Adrenal gland (tissue), 12 donors: ENCODE results near the gene PTTG1IP. TPM values are rescaled to one million over a fixed set of nuclear protein-coding genes. Genes with fewer than 3 reads are reported as not detected.

Experiments used
- DNase-seq, 7 donors: peaks; one replicate each; pipeline ENCODE4 v3.0.0-alpha.2; 2019 to 2020
- H3K27ac ChIP-seq, 5 donors: fragments of 200-600 bp; sonication (generic) in 4 of 5; 1 replicate in 3 of 5; 2 replicates in 2 of 5; pipeline versions ENCODE4 v1.5.1 to v1.8.0; 2016 to 2020; ENCODE audit warnings: mild to moderate bottlenecking in 1 of 5
- H3K27me3 ChIP-seq: fragments of 200-600 bp; 2 replicates; pipeline ENCODE4 v1.8.0; 2021
- H3K36me3 ChIP-seq, 2 donors: fragments of 200-600 bp; replicated peaks in 1 of 2; 1 replicate in 1 of 2; 2 replicates in 1 of 2; pipeline versions ENCODE4 v1.5.1 to v1.8.0; 2018 to 2022
- H3K4me1 ChIP-seq, 2 donors: fragments of 200-600 bp; replicated peaks in 1 of 2; 1 replicate in 1 of 2; 2 replicates in 1 of 2; pipeline versions ENCODE4 v1.5.1 to v1.8.0; 2018 to 2021
- H3K4me3 ChIP-seq, 4 donors: fragments of 200-600 bp; sonication (generic) in 3 of 4; one replicate each; pipeline ENCODE4 v1.5.1; 2016 to 2018
- H3K9me3 ChIP-seq, 3 donors: fragments of 200-600 bp; sonication (generic) in 1 of 3; replicated peaks in 1 of 3; 1 replicate in 2 of 3; 2 replicates in 1 of 3; pipeline versions ENCODE4 v1.5.1 to v1.8.0; 2016 to 2021
- POLR2A ChIP-seq, 2 donors: fragments of 450-650 bp; IDR thresholded peaks; one replicate each; pipeline ENCODE4 v1.6.1; 2017; ENCODE audit warnings: antibody characterized with exemption in 2 of 2, mild to moderate bottlenecking in 2 of 2, moderate library complexity in 1 of 2
- WGBS, 4 donors: extraction: QIAGEN DNeasy Blood & Tissue Kit in 2 of 4; methylation state at CpG; one replicate each; pipeline versions ENCODE4 v1.1.5 to v1.1.7; 2013 to 2017; 5-methylcytosine and 5-hydroxymethylcytosine counted together
- intact Hi-C, 2 donors: fragments of 100-400 bp; cut with DNase I; formaldehyde crosslinking; loops; one replicate each; pipeline versions ENCODE4 v1.14.1 to v1.15.0; 2022 to 2023
- polyA plus RNA-seq, 3 donors: library from polyadenylated mRNA; stranded (reverse); fragments of 200-250 nt in 2 of 3; fragments of 350-450 nt in 1 of 3; fragmentation: Illumina TruSeq in 1 of 3; extraction: RNeasy Lipid Tissue Mini Kit (QIAGEN cat#74804) in 1 of 3; gene quantifications; one replicate each; pipeline ENCODE4 v1.2.3, GENCODE V29; 2013 to 2014
- total RNA-seq, 9 donors: library from RNA; depleted of rRNA in 4 of 9; stranded (reverse); fragments of >200 nt in 4 of 9; fragments of 120-200 nt in 1 of 9; fragmentation: NEBNext Ultra II Directional in 1 of 9; extraction: Animal tissue kit (Norgen Biotek cat#: 25700) in 1 of 9; gene quantifications; one replicate each; pipeline versions ENCODE4 v1.1.0 to v1.2.4, GENCODE V29; 2013 to 2023
- TF ChIP-seq, protein P1 (sequence below), 6 experiments: fragments of 450-650 bp in 4 of 6; fragments of 200-600 bp in 2 of 6; sonication (generic) in 1 of 6; IDR thresholded peaks; 1 replicate in 5 of 6; 2 replicates in 1 of 6; pipeline versions ENCODE4 v1.5.1 to v1.8.0; 2016 to 2021; ENCODE audit warnings: antibody characterized with exemption in 6 of 6, mild to moderate bottlenecking in 2 of 6, moderate library complexity in 1 of 6
- donor health status: healthy with polysubstance abuse.
- donor health status: Bipolar disorder and iron deficiency.
- donor health status: DM: yes; HTN: yes; CAD: no.
- donor health status: DM: no; HTN: no; CAD: no.
- donor health status: DM: no; HTN: no; CAD: no.
- donor health status: DM: yes; HTN: yes; CAD: no.

The PTTG1IP gene
- total and polyA plus RNA-seq, 12 donors = 110 to 467 (median 215) TPM

DNA sequence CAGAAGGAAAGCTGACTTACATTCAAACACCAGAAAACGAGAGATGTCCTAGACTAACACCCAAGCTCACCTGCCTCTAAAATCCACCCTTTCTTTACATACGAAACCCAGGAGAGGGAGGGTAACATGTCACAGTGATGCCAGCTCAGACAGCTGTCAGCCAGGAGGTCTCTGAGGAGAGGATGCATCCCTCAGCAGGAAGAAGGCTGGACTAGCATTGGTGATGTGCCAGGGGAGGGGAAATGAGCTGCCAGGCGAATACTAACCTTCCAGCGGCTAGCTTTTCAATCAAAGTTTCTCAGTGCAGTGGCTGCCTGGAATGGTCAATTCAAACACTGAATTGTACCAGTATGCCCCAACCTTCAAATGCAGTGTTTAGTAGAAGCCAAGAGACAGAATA is 68.3 kb downstream of the PTTG1IP start:
- no peak overlapping the region for H3K4me3 ChIP-seq
- H3K9me3 ChIP-seq = no peaks in the 10 kb centered on the region
- peaks cover 0 to 54% of the 10 kb centered on the region in 2 donors for H3K36me3 ChIP-seq
- DNase-seq = no peak
- peaks cover 11 to 16% of the 10 kb centered on the region in 2 donors for H3K4me1 ChIP-seq
- 71 to 88% (median 77%) methylated on average over 4 of the region's 4 CpGs for WGBS, 4 donors
- no peak for TF ChIP-seq POLR2A (IDR thresholded peaks at IDR 0.05)
- H3K27ac ChIP-seq = no peak overlapping the region
- H3K27me3 ChIP-seq = no peaks in the 10 kb centered on the region
- intact Hi-C loops = no loop called here

GRCh38 chr21:44804762-44805161 is 68.7 kb downstream of the PTTG1IP start:
- Histone ChIP-seq H3K4me1 (peaks cover 11 to 21% of the 10 kb centered on the region in 2 donors), H3K4me3 (no peak overlapping the region), H3K9me3 (no peaks in the 10 kb centered on the region), H3K27me3 (no peaks in the 10 kb centered on the region), H3K36me3 (peaks cover 0 to 49% of the 10 kb centered on the region in 2 donors), H3K27ac (no peak overlapping the region)
- intact Hi-C loops = no loop called here
- WGBS, 4 donors = 81 to 86% (median 82%) methylated on average over 6 of the region's 6 CpGs
- TF ChIP-seq POLR2A (IDR thresholded peaks at IDR 0.05) = no peak
- TF ChIP-seq, protein P1, sequence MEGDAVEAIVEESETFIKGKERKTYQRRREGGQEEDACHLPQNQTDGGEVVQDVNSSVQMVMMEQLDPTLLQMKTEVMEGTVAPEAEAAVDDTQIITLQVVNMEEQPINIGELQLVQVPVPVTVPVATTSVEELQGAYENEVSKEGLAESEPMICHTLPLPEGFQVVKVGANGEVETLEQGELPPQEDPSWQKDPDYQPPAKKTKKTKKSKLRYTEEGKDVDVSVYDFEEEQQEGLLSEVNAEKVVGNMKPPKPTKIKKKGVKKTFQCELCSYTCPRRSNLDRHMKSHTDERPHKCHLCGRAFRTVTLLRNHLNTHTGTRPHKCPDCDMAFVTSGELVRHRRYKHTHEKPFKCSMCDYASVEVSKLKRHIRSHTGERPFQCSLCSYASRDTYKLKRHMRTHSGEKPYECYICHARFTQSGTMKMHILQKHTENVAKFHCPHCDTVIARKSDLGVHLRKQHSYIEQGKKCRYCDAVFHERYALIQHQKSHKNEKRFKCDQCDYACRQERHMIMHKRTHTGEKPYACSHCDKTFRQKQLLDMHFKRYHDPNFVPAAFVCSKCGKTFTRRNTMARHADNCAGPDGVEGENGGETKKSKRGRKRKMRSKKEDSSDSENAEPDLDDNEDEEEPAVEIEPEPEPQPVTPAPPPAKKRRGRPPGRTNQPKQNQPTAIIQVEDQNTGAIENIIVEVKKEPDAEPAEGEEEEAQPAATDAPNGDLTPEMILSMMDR (IDR thresholded peaks at IDR 0.05) = no peak
- peak in 1 of 7 donors; percentile 17 for DNase-seq

DNA sequence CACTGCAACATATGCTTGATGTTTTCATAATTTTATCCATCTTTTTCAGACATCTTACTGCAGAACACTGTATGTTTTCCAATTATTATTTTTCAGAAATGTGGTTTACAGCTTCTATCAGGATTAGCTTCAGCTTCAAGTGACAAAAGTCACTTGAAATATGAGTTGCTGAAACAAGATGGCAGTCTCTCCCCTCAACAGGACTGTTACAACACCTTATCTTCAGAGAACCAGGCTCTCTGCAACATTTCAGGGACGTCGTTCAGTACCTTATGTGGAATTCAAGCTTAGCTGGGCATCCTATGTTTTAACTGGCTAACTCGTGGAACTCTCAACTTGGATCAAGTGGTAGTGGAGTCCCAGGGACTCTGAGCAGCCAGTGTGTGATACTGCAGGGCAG is 69.8 kb downstream of the PTTG1IP start:
- H3K4me3 ChIP-seq = no peak overlapping the region
- H3K9me3 ChIP-seq = no peaks in the 10 kb centered on the region
- intact Hi-C loops = no loop called here
- peaks cover 0 to 38% of the 10 kb centered on the region in 2 donors for H3K36me3 ChIP-seq
- 65 to 78% (median 69%) methylated on average over 3 of the region's 3 CpGs for WGBS, 4 donors
- no peak overlapping the region for H3K27ac ChIP-seq
- H3K4me1 ChIP-seq = peaks cover 11 to 23% of the 10 kb centered on the region in 2 donors
- TF ChIP-seq, protein P1 (IDR thresholded peaks at IDR 0.05) = no peak
- no peak for TF ChIP-seq POLR2A (IDR thresholded peaks at IDR 0.05)
- no peaks in the 10 kb centered on the region for H3K27me3 ChIP-seq
- peak in 1 of 7 donors; percentile 25 for DNase-seq

GRCh38 chr21:44802396-44803153 is 70.9 kb downstream of the PTTG1IP start:
- Histone ChIP-seq H3K27ac (peak overlapping the region in 1 of 5 donors; percentile 67), H3K27me3 (no peaks in the 10 kb centered on the region), H3K36me3 (peaks cover 0 to 27% of the 10 kb centered on the region in 2 donors), H3K9me3 (no peaks in the 10 kb centered on the region), H3K4me1 (peaks cover 11 to 23% of the 10 kb centered on the region in 2 donors), H3K4me3 (peak overlapping the region in 2 of 4 donors; percentile 81 to 90)
- intact Hi-C loops = no loop called here
- DNase-seq = no peak
- WGBS, 4 donors = 25 to 57% (median 40%) methylated on average over 15 to 32 of the region's 32 CpGs
- TF ChIP-seq POLR2A (IDR thresholded peaks at IDR 0.05) = no peak
- TF ChIP-seq, protein P1 (IDR thresholded peaks at IDR 0.05) = no peak
